Gastrocnemius medialis (tissue), 4 donors: ENCODE measurements around the gene ZC3H7B.

Source experiments
- POLR2A ChIP-seq, 2 donors: fragments of 450-650 bp; IDR thresholded peaks; one replicate each; pipeline ENCODE4 v1.6.1; 2017; ENCODE audit warnings: antibody characterized with exemption in 2 of 2, mild to moderate bottlenecking in 2 of 2, moderate library complexity in 2 of 2
- TF ChIP-seq, protein P1 (sequence below), 5 experiments: fragments of 450-650 bp in 3 of 5; fragments of 200-600 bp in 2 of 5; sonication (generic) in 2 of 5; IDR thresholded peaks in 4 of 5; conservative IDR thresholded peaks in 1 of 5; 1 replicate in 4 of 5; 2 replicates in 1 of 5; pipeline ENCODE4 v1.5.1; 2016 to 2019; ENCODE audit warnings: antibody characterized with exemption in 5 of 5, mild to moderate bottlenecking in 3 of 5, moderate library complexity in 3 of 5

- TF ChIP-seq, protein P1, sequence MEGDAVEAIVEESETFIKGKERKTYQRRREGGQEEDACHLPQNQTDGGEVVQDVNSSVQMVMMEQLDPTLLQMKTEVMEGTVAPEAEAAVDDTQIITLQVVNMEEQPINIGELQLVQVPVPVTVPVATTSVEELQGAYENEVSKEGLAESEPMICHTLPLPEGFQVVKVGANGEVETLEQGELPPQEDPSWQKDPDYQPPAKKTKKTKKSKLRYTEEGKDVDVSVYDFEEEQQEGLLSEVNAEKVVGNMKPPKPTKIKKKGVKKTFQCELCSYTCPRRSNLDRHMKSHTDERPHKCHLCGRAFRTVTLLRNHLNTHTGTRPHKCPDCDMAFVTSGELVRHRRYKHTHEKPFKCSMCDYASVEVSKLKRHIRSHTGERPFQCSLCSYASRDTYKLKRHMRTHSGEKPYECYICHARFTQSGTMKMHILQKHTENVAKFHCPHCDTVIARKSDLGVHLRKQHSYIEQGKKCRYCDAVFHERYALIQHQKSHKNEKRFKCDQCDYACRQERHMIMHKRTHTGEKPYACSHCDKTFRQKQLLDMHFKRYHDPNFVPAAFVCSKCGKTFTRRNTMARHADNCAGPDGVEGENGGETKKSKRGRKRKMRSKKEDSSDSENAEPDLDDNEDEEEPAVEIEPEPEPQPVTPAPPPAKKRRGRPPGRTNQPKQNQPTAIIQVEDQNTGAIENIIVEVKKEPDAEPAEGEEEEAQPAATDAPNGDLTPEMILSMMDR (IDR thresholded peaks at IDR 0.05 in 4 of 5, conservative IDR thresholded peaks at IDR 0.05 in 1 of 5), result no peak
- no peak for TF ChIP-seq POLR2A (IDR thresholded peaks at IDR 0.05)
These were observed 94.4 kb downstream of the ZC3H7B start for GRCh38 chr22:41395531-41396240.
